Measurements from ENCODE around the gene C1orf210.

- no peak for TF ChIP-seq EZH2 (IDR thresholded peaks at IDR 0.05; ENCODE audit: low read length)
- TF ChIP-seq, protein P1, sequence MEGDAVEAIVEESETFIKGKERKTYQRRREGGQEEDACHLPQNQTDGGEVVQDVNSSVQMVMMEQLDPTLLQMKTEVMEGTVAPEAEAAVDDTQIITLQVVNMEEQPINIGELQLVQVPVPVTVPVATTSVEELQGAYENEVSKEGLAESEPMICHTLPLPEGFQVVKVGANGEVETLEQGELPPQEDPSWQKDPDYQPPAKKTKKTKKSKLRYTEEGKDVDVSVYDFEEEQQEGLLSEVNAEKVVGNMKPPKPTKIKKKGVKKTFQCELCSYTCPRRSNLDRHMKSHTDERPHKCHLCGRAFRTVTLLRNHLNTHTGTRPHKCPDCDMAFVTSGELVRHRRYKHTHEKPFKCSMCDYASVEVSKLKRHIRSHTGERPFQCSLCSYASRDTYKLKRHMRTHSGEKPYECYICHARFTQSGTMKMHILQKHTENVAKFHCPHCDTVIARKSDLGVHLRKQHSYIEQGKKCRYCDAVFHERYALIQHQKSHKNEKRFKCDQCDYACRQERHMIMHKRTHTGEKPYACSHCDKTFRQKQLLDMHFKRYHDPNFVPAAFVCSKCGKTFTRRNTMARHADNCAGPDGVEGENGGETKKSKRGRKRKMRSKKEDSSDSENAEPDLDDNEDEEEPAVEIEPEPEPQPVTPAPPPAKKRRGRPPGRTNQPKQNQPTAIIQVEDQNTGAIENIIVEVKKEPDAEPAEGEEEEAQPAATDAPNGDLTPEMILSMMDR (optimal IDR thresholded peaks at IDR 0.05 in 1 of 3, IDR thresholded peaks at IDR 0.05 in 1 of 3, conservative IDR thresholded peaks at IDR 0.05 in 1 of 3; ENCODE audit: extremely low read depth in 1 of 3, insufficient read depth in 2 of 3, low read length in 3 of 3) = no peak
These were observed 17.5 kb upstream of the C1orf210 start for GRCh38 chr1:43302721-43303470.
